PC-9 (cell line): ENCODE data around the gene TMEM234.

Source experiments
- EZH2 ChIP-seq: fragments of 200-600 bp; sonication (generic); IDR thresholded peaks from 2 replicates; pipeline ENCODE4 v1.8.0; 2017; ENCODE audit warnings: antibody characterized with exemption, low read depth
- TF ChIP-seq, protein P1 (sequence below): fragments of 200-600 bp; sonication (generic); conservative IDR thresholded peaks from 2 replicates; pipeline ENCODE4 v1.6.1; 2017; ENCODE audit warnings: mixed run types, antibody characterized with exemption, mild to moderate bottlenecking, moderate library complexity

DNA sequence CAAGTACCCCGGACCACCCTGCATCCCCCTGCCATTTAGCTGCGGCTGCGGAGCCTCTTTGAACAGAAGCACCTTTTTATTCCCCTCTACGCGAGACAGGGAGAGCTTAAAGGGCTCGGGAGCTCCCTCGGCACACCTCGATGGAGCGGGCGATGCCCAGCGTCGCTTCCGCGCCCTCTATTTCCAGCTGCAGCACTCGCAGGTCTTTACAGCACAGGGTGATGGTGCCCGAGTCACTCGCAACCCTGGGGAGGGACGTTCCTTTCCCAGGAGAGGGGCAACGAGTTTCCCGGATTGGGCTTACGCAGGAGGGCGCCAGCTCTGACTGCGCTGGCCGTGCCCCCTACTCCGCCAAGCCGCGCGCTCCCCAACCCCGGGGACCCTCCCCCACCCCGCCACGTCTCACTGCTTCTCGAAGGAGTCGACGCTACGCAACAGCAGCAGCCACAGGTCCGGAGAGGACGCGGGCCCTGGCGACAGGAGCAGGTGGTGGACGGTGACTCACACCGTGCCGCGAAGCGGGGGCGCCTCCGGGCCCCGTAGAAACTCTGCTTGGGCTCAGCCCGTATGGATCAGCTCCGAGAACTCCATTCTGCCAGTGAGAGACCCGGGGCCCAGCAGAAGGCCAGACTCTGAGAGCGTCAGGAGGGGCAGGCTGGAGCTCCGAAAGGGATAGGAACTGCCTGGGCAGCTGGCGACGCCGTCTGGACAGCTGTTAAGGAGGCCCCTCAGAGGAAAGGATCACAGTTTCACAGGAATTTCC, 19.0 kb upstream of the TMEM234 start:
- TF ChIP-seq, protein P1, sequence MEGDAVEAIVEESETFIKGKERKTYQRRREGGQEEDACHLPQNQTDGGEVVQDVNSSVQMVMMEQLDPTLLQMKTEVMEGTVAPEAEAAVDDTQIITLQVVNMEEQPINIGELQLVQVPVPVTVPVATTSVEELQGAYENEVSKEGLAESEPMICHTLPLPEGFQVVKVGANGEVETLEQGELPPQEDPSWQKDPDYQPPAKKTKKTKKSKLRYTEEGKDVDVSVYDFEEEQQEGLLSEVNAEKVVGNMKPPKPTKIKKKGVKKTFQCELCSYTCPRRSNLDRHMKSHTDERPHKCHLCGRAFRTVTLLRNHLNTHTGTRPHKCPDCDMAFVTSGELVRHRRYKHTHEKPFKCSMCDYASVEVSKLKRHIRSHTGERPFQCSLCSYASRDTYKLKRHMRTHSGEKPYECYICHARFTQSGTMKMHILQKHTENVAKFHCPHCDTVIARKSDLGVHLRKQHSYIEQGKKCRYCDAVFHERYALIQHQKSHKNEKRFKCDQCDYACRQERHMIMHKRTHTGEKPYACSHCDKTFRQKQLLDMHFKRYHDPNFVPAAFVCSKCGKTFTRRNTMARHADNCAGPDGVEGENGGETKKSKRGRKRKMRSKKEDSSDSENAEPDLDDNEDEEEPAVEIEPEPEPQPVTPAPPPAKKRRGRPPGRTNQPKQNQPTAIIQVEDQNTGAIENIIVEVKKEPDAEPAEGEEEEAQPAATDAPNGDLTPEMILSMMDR: no peak
- TF ChIP-seq EZH2: no peak
